GM23338 (cell line): Measurements from ENCODE around the gene BTNL2.

Experiments used
- CREB1 ChIP-seq: fragments of 250-450 bp; sonication (Bioruptor Pico); IDR thresholded peaks from 2 replicates; pipeline ENCODE4 v1.5.0; 2020; ENCODE audit warnings: low read depth, mild to moderate bottlenecking, moderate library complexity
- EZH2 ChIP-seq: fragments of 200-600 bp; sonication (generic); IDR thresholded peaks from one replicate; pipeline ENCODE4 v1.8.0; 2017; ENCODE audit warnings: antibody characterized with exemption, mild to moderate bottlenecking, low read depth; ENCODE audit not compliant: unreplicated experiment
- EZH2phosphoT487 ChIP-seq: fragments of 200-600 bp; sonication (generic); IDR thresholded peaks from one replicate; pipeline ENCODE4 v1.8.1; 2018; ENCODE audit warnings: antibody characterized with exemption; ENCODE audit not compliant: unreplicated experiment
- POLR2AphosphoS5 ChIP-seq: IDR thresholded peaks from 2 replicates; pipeline ENCODE4 v1.6.1; 2016; ENCODE audit warnings: antibody characterized with exemption, low read depth
- ZNF331 ChIP-seq: fragments of 250-450 bp; sonication (Bioruptor Pico); IDR thresholded peaks from 2 replicates; pipeline ENCODE4 v1.5.0; 2020; ENCODE audit warnings: low read depth, mild to moderate bottlenecking, moderate library complexity
- TF ChIP-seq, protein P1 (sequence below), 2 experiments: fragments of 200-600 bp in 1 of 2; sonication (generic) in 1 of 2; conservative IDR thresholded peaks; 2 replicates each; pipeline versions ENCODE4 v1.5.1 to v1.6.1; 2016 to 2017; ENCODE audit warnings: antibody characterized with exemption in 2 of 2, low read depth in 2 of 2, mild to moderate bottlenecking in 2 of 2, moderate library complexity in 1 of 2

- TF ChIP-seq, protein P1, sequence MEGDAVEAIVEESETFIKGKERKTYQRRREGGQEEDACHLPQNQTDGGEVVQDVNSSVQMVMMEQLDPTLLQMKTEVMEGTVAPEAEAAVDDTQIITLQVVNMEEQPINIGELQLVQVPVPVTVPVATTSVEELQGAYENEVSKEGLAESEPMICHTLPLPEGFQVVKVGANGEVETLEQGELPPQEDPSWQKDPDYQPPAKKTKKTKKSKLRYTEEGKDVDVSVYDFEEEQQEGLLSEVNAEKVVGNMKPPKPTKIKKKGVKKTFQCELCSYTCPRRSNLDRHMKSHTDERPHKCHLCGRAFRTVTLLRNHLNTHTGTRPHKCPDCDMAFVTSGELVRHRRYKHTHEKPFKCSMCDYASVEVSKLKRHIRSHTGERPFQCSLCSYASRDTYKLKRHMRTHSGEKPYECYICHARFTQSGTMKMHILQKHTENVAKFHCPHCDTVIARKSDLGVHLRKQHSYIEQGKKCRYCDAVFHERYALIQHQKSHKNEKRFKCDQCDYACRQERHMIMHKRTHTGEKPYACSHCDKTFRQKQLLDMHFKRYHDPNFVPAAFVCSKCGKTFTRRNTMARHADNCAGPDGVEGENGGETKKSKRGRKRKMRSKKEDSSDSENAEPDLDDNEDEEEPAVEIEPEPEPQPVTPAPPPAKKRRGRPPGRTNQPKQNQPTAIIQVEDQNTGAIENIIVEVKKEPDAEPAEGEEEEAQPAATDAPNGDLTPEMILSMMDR (conservative IDR thresholded peaks at IDR 0.05; ENCODE audit: low read depth in 2 of 2) = 0 out of 4 replicates have a peak, but pooled peaks of 1 of the 2 experiments have one; percentile 9
- TF ChIP-seq EZH2 (no peak), EZH2phosphoT487 (no peak), POLR2AphosphoS5 (no peak), ZNF331 (CRISPR knock-in tag) (no peak), CREB1 (CRISPR knock-in tag) (no peak)
Measured at GRCh38 chr6:32393665-32394420, 13.1 kb downstream of the BTNL2 start.
